Measurements from ENCODE around the gene TIGAR.

DNA sequence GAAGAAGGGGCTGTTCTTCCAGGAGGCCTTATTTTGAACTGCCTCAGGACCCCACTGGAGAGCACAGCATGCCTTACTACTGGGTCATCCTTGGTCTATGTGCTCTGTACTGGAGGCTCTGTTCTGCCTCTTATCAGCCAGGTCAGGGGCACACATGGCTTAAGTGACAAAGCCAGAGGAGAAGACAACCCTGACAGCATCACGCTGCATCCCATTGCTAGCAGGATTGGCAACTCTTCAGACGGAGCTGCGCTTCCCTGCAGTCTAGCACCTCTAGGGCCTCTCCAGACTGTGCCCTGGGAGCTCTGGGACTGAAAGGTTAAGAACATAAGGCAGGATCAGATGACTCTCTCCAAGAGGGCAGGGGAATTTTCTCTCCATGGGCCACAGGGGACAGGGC lies 17.3 kb upstream of the TIGAR start:
- TF ChIP-seq, protein P1, sequence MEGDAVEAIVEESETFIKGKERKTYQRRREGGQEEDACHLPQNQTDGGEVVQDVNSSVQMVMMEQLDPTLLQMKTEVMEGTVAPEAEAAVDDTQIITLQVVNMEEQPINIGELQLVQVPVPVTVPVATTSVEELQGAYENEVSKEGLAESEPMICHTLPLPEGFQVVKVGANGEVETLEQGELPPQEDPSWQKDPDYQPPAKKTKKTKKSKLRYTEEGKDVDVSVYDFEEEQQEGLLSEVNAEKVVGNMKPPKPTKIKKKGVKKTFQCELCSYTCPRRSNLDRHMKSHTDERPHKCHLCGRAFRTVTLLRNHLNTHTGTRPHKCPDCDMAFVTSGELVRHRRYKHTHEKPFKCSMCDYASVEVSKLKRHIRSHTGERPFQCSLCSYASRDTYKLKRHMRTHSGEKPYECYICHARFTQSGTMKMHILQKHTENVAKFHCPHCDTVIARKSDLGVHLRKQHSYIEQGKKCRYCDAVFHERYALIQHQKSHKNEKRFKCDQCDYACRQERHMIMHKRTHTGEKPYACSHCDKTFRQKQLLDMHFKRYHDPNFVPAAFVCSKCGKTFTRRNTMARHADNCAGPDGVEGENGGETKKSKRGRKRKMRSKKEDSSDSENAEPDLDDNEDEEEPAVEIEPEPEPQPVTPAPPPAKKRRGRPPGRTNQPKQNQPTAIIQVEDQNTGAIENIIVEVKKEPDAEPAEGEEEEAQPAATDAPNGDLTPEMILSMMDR (IDR thresholded peaks at IDR 0.05; ENCODE audit: poor library complexity, severe bottlenecking): no peak
- no peak for TF ChIP-seq MXI1 (conservative IDR thresholded peaks at IDR 0.05; ENCODE audit: poor library complexity, severe bottlenecking)
